ENCODE measurements around the gene LPIN2. TPM values are rescaled to one million over a fixed set of nuclear protein-coding genes. Genes with fewer than 3 reads are reported as not detected.
A peak's percentile ranks its signal among the peaks of the same experiment; 100 is the strongest.

Gene LPIN2
- total and polyA plus RNA-seq, 2 experiments from 2014 or later: 29.1 to 62.1 TPM

DNA sequence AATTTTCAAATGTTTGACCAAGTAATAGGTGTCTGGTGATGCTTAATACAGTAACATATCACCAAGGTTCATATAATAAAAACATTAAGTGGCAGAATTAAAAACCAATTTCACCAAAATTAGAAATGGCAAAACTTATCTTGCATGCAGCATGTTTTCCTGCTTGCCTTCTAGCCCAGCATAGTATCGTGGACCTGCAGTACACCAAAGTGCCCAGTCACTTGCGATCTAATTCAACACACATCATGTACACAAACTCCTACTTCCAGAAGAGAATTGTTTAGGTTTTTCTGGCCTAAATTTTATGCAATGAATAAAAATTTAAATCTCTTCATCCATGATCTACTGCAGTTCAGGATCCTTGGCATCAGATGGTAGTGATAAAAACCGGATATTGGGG, 28.9 kb downstream of the LPIN2 start:
- DNase-seq (ENCODE audit: low spot score): no peak
- H3K4me2 ChIP-seq: peak overlapping the region; percentile 66
- TF ChIP-seq EZH2phosphoT487 (IDR thresholded peaks at IDR 0.05; ENCODE audit: low read depth, severe bottlenecking, unreplicated experiment) (no peak), EZH2 (IDR thresholded peaks at IDR 0.05; ENCODE audit: borderline replicate concordance) (no peak)
- TF ChIP-seq, protein P1, sequence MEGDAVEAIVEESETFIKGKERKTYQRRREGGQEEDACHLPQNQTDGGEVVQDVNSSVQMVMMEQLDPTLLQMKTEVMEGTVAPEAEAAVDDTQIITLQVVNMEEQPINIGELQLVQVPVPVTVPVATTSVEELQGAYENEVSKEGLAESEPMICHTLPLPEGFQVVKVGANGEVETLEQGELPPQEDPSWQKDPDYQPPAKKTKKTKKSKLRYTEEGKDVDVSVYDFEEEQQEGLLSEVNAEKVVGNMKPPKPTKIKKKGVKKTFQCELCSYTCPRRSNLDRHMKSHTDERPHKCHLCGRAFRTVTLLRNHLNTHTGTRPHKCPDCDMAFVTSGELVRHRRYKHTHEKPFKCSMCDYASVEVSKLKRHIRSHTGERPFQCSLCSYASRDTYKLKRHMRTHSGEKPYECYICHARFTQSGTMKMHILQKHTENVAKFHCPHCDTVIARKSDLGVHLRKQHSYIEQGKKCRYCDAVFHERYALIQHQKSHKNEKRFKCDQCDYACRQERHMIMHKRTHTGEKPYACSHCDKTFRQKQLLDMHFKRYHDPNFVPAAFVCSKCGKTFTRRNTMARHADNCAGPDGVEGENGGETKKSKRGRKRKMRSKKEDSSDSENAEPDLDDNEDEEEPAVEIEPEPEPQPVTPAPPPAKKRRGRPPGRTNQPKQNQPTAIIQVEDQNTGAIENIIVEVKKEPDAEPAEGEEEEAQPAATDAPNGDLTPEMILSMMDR (IDR thresholded peaks at IDR 0.05; ENCODE audit: poor library complexity): no peak
- H3K4me1 ChIP-seq (ENCODE audit: insufficient read depth): peaks cover 68% of the 10 kb centered on the region
- no peaks in the 10 kb centered on the region for H3K36me3 ChIP-seq (replicated peaks; ENCODE audit: insufficient read depth, low read depth)
- no peaks in the 10 kb centered on the region for H3K27me3 ChIP-seq
- peaks cover 3% of the 10 kb centered on the region for H4K20me1 ChIP-seq (ENCODE audit: insufficient read depth, poor library complexity, severe bottlenecking)
- no peaks in the 10 kb centered on the region for H3K9me3 ChIP-seq (ENCODE audit: low read depth)
- peaks cover 86% of the 10 kb centered on the region for H3K79me2 ChIP-seq
- no peak overlapping the region for H2AFZ ChIP-seq
- H3K27ac ChIP-seq: peak overlapping the region; percentile 93
- WGBS (ENCODE audit: low lambda C conversion rate, missing lambda C conversion rate): 89% methylated on average over 3 of the region's 3 CpGs
- H3K9me2 ChIP-seq (replicated peaks; ENCODE audit: insufficient read depth): no peaks in the 10 kb centered on the region
- H3K4me3 ChIP-seq: no peak overlapping the region

DNA sequence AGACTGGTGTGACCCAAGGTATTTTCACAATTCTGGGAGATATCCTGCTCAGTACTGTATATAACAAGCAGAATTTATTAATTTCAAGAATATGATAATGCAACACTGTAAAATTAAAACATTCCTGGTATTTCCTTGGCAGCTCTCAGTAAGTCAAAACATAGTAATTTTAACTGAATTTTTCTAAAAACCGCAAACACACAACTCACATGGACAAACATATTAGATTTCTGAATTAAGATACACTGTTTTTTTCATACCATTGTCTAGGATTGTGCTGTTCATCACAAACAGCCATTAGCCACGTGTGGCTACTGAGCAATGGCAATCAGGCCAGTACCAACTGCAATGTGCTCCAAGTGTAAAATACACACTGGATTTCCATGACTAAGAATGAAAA, 29.6 kb downstream of the LPIN2 start:
- Histone ChIP-seq H3K9me3 (ENCODE audit: low read depth) (no peaks in the 10 kb centered on the region), H3K79me2 (peaks cover 86% of the 10 kb centered on the region), H3K36me3 (replicated peaks; ENCODE audit: insufficient read depth, low read depth) (no peaks in the 10 kb centered on the region), H3K4me2 (peak overlapping the region; percentile 66), H3K27ac (peak overlapping the region; percentile 93), H3K9me2 (replicated peaks; ENCODE audit: insufficient read depth) (no peaks in the 10 kb centered on the region), H3K4me3 (no peak overlapping the region), H3K4me1 (ENCODE audit: insufficient read depth) (peaks cover 71% of the 10 kb centered on the region), H4K20me1 (ENCODE audit: insufficient read depth, poor library complexity, severe bottlenecking) (peaks cover 3% of the 10 kb centered on the region), H2AFZ (no peak overlapping the region), H3K27me3 (no peaks in the 10 kb centered on the region)
- no peak for DNase-seq (ENCODE audit: low spot score)
- 82% methylated on average over 2 of the region's 2 CpGs for WGBS (ENCODE audit: low lambda C conversion rate, missing lambda C conversion rate)
- TF ChIP-seq EZH2phosphoT487 (IDR thresholded peaks at IDR 0.05; ENCODE audit: low read depth, severe bottlenecking, unreplicated experiment): no peak
- TF ChIP-seq EZH2 (IDR thresholded peaks at IDR 0.05; ENCODE audit: borderline replicate concordance): no peak
- TF ChIP-seq, protein P1 (IDR thresholded peaks at IDR 0.05; ENCODE audit: poor library complexity): no peak

GRCh38 chr18:2982452-2983269, 30.3 kb downstream of the LPIN2 start:
- peak overlapping the region; percentile 66 for H3K4me2 ChIP-seq
- peaks cover 86% of the 10 kb centered on the region for H3K79me2 ChIP-seq
- TF ChIP-seq EZH2 (IDR thresholded peaks at IDR 0.05; ENCODE audit: borderline replicate concordance) (no peak), EZH2phosphoT487 (IDR thresholded peaks at IDR 0.05; ENCODE audit: low read depth, severe bottlenecking, unreplicated experiment) (no peak)
- TF ChIP-seq, protein P1 (IDR thresholded peaks at IDR 0.05; ENCODE audit: poor library complexity): no peak
- no peaks in the 10 kb centered on the region for H3K9me2 ChIP-seq (replicated peaks; ENCODE audit: insufficient read depth)
- H4K20me1 ChIP-seq (ENCODE audit: insufficient read depth, poor library complexity, severe bottlenecking): peaks cover 3% of the 10 kb centered on the region
- H3K4me1 ChIP-seq (ENCODE audit: insufficient read depth): peaks cover 76% of the 10 kb centered on the region
- H3K27ac ChIP-seq: peak overlapping the region; percentile 93
- WGBS (ENCODE audit: low lambda C conversion rate, missing lambda C conversion rate): 82% methylated on average over 2 of the region's 2 CpGs
- H3K9me3 ChIP-seq (ENCODE audit: low read depth): no peaks in the 10 kb centered on the region
- no peaks in the 10 kb centered on the region for H3K27me3 ChIP-seq
- H3K4me3 ChIP-seq: no peak overlapping the region
- H2AFZ ChIP-seq: no peak overlapping the region
- H3K36me3 ChIP-seq (replicated peaks; ENCODE audit: insufficient read depth, low read depth): no peaks in the 10 kb centered on the region
- peak; percentile 57 for DNase-seq (ENCODE audit: low spot score)
